H1 (cell line): ENCODE results near the gene ARMS2. TPM values are rescaled to one million over a fixed set of nuclear protein-coding genes. Genes with fewer than 3 reads are reported as not detected.

Experiments used
- CTCF ChIA-PET: fragments of 300-600 bp; sonication (Branson Sonifier 250); formaldehyde crosslinking; loops from one replicate; lab custom pipeline; 2021; ENCODE audit not compliant: partially characterized antibody; lab: Charles Lee
- POLR2A ChIA-PET: fragments of 300-600 bp; sonication (Branson Sonifier 250); formaldehyde crosslinking; loops from one replicate; lab custom pipeline; 2021; ENCODE audit warnings: inconsistent platforms; ENCODE audit not compliant: partially characterized antibody; lab: Charles Lee
- DNase-seq, 2 experiments: peaks; one replicate each; pipeline versions ENCODE4 v3.0.0 to v3.0.0-alpha.2; 2010 to 2022; ENCODE audit warnings: low spot score in 2 of 2, low read depth in 1 of 2, mixed read lengths in 1 of 2
- FAIRE-seq: peaks from 2 replicates; lab custom pipeline; 2011; peaks lifted over from hg19 to GRCh38; lab: Jason Lieb, UNC
- H2AFZ ChIP-seq: 2 replicates; pipeline ENCODE4 v1.8.1; 2012; ENCODE audit warnings: low read length, inconsistent platforms
- H2AK5ac ChIP-seq: 2 replicates; pipeline ENCODE4 v1.6.1; 2013; ENCODE audit warnings: low read depth, low read length
- H2BK120ac ChIP-seq: replicated peaks from 2 replicates; pipeline ENCODE3; 2013; ENCODE audit warnings: low read depth, low read length, inconsistent platforms
- H2BK12ac ChIP-seq: 2 replicates; pipeline ENCODE4 v1.6.1; 2013; ENCODE audit warnings: low read depth, low read length
- H2BK15ac ChIP-seq: 2 replicates; pipeline ENCODE4 v1.6.1; 2013; ENCODE audit warnings: low read length
- H2BK20ac ChIP-seq: 2 replicates; pipeline ENCODE4 v1.6.1; 2013; ENCODE audit warnings: low read length
- H2BK5ac ChIP-seq: 2 replicates; pipeline ENCODE4 v1.6.1; 2013; ENCODE audit warnings: low read depth, low read length
- H3K14ac ChIP-seq: 2 replicates; pipeline ENCODE4 v1.6.1; 2013; ENCODE audit warnings: inconsistent platforms; ENCODE audit not compliant: insufficient read length
- H3K18ac ChIP-seq: 2 replicates; pipeline ENCODE4 v1.6.1; 2013; ENCODE audit warnings: low read length; ENCODE audit errors: extremely low read depth
- H3K23ac ChIP-seq: 2 replicates; pipeline ENCODE4 v1.6.1; 2013; ENCODE audit warnings: inconsistent platforms; ENCODE audit not compliant: insufficient read length
- H3K23me2 ChIP-seq: 2 replicates; pipeline ENCODE4 v1.6.1; 2013; ENCODE audit warnings: low read depth, low read length
- H3K27ac ChIP-seq: 2 replicates; pipeline ENCODE4 v1.6.1; 2011; ENCODE audit warnings: low read depth, low read length, inconsistent platforms
- H3K27me3 ChIP-seq, 4 experiments: replicated peaks in 1 of 4; 1 replicate in 1 of 4; 2 replicates in 3 of 4; pipeline versions ENCODE4 v1.6.1 to v1.8.1; 2011 to 2013; ENCODE audit warnings: low read length in 3 of 4, mild to moderate bottlenecking in 3 of 4, inconsistent platforms in 2 of 4, mixed read lengths in 2 of 4, moderate library complexity in 1 of 4; ENCODE audit not compliant: control insufficient read depth in 3 of 4, insufficient read depth in 3 of 4; ENCODE audit errors: extremely low read depth in 1 of 4
- H3K36me3 ChIP-seq, 4 experiments: 2 replicates each; pipeline versions ENCODE4 v1.6.1 to v1.8.1; 2011 to 2013; ENCODE audit warnings: mild to moderate bottlenecking in 4 of 4, low read length in 3 of 4, moderate library complexity in 2 of 4, control low read depth in 1 of 4, inconsistent platforms in 1 of 4; ENCODE audit not compliant: insufficient read depth in 4 of 4, control insufficient read depth in 2 of 4
- H3K4ac ChIP-seq: replicated peaks from 2 replicates; pipeline ENCODE3; 2013; ENCODE audit warnings: low read length, low read depth, mixed read lengths, inconsistent platforms; ENCODE audit not compliant: insufficient read length
- H3K4me1 ChIP-seq, 4 experiments: replicated peaks in 1 of 4; 1 replicate in 1 of 4; 2 replicates in 3 of 4; pipeline versions ENCODE4 v1.6.1 to v1.8.1; 2011 to 2013; ENCODE audit warnings: low read length in 3 of 4, inconsistent platforms in 2 of 4, mixed read lengths in 1 of 4; ENCODE audit not compliant: insufficient read depth in 4 of 4, control insufficient read depth in 3 of 4
- H3K4me2 ChIP-seq, 2 experiments: 2 replicates each; pipeline versions ENCODE4 v1.6.1 to v1.8.1; 2011 to 2013; ENCODE audit warnings: low read depth in 2 of 2, low read length in 2 of 2, control low read depth in 1 of 2, inconsistent platforms in 1 of 2, mild to moderate bottlenecking in 1 of 2; ENCODE audit not compliant: insufficient read depth in 1 of 2
- H3K4me3 ChIP-seq, 4 experiments: fragments of 200-600, 300-600 bp in 1 of 4; sonication (generic), shearing (Covaris generic), sonication (Bioruptor Twin) in 1 of 4; 2 replicates each; pipeline versions ENCODE4 v1.5.1 to v1.8.1; 2011 to 2016; ENCODE audit warnings: low read length in 4 of 4, low read depth in 3 of 4, control low read depth in 2 of 4, inconsistent platforms in 2 of 4, mild to moderate bottlenecking in 2 of 4, mixed read lengths in 1 of 4, moderate library complexity in 1 of 4; ENCODE audit not compliant: insufficient read depth in 2 of 4; ENCODE audit errors: extremely low read depth in 1 of 4
- H3K56ac ChIP-seq: replicated peaks from 2 replicates; pipeline ENCODE3; 2013; ENCODE audit warnings: low read depth, mild to moderate bottlenecking, mixed read lengths, low read length, inconsistent platforms; ENCODE audit not compliant: insufficient read length
- H3K79me1 ChIP-seq: 2 replicates; pipeline ENCODE4 v1.6.1; 2013; ENCODE audit warnings: low read depth, low read length, control low read depth
- H3K79me2 ChIP-seq, 2 experiments: 2 replicates each; pipeline versions ENCODE4 v1.6.1 to v1.8.1; 2012 to 2013; ENCODE audit warnings: low read length in 2 of 2, mild to moderate bottlenecking in 2 of 2, inconsistent platforms in 1 of 2; ENCODE audit not compliant: insufficient read depth in 2 of 2, control insufficient read depth in 1 of 2
- H3K9ac ChIP-seq, 4 experiments: replicated peaks in 1 of 4; 1 replicate in 1 of 4; 2 replicates in 3 of 4; pipeline versions ENCODE4 v1.6.1 to v1.8.1; 2011 to 2013; ENCODE audit warnings: low read depth in 3 of 4, low read length in 3 of 4, control low read depth in 2 of 4, mild to moderate bottlenecking in 2 of 4, moderate library complexity in 2 of 4, inconsistent platforms in 1 of 4; ENCODE audit errors: extremely low read depth in 1 of 4
- H3K9me3 ChIP-seq, 2 experiments: 2 replicates each; pipeline versions ENCODE4 v1.6.1 to v1.8.1; 2012 to 2013; ENCODE audit warnings: mild to moderate bottlenecking in 2 of 2, moderate library complexity in 2 of 2, control low read depth in 1 of 2, inconsistent platforms in 1 of 2, low read depth in 1 of 2, low read length in 1 of 2, mixed read lengths in 1 of 2; ENCODE audit not compliant: insufficient read depth in 2 of 2
- H4K20me1 ChIP-seq, 2 experiments: replicated peaks in 1 of 2; 2 replicates each; pipeline versions ENCODE3 to v1.8.1; 2011 to 2013; ENCODE audit warnings: inconsistent platforms in 2 of 2, low read length in 2 of 2, mild to moderate bottlenecking in 1 of 2; ENCODE audit not compliant: insufficient read depth in 2 of 2, control insufficient read depth in 1 of 2
- H4K5ac ChIP-seq: 2 replicates; pipeline ENCODE4 v1.6.1; 2013; ENCODE audit warnings: low read length, low read depth, mixed read lengths, inconsistent platforms; ENCODE audit not compliant: insufficient read length
- H4K8ac ChIP-seq: 2 replicates; pipeline ENCODE4 v1.8.0; 2013; ENCODE audit warnings: mild to moderate bottlenecking, moderate library complexity, low read length, inconsistent platforms; ENCODE audit not compliant: insufficient read depth; ENCODE audit errors: extremely low read depth
- H4K91ac ChIP-seq: replicated peaks from 2 replicates; pipeline ENCODE3; 2013; ENCODE audit warnings: low read length, mixed read lengths, inconsistent platforms; ENCODE audit not compliant: insufficient read length
- FOSL1 ChIP-seq: IDR thresholded peaks from 2 replicates; pipeline ENCODE4 v1.6.1; 2011; ENCODE audit warnings: mild to moderate bottlenecking, low read depth, low read length, moderate library complexity; ENCODE audit not compliant: insufficient read depth
- HDAC6 ChIP-seq: IDR thresholded peaks from one replicate; pipeline ENCODE4 v1.7.1; 2012; ENCODE audit warnings: low read depth, mild to moderate bottlenecking, inconsistent platforms, low read length, moderate library complexity
- NANOG ChIP-seq: IDR thresholded peaks from 2 replicates; pipeline ENCODE4 v1.6.1; 2011; ENCODE audit warnings: low read length, low read depth, mild to moderate bottlenecking, inconsistent platforms; ENCODE audit not compliant: insufficient read depth, poor library complexity, severe bottlenecking
- SRF ChIP-seq: IDR thresholded peaks from 2 replicates; pipeline ENCODE4 v1.6.1; 2011; ENCODE audit warnings: mild to moderate bottlenecking, low read depth, low read length, moderate library complexity
- TAF1 ChIP-seq: IDR thresholded peaks from 2 replicates; pipeline ENCODE4 v1.6.1; 2011; ENCODE audit warnings: mild to moderate bottlenecking, low read depth, low read length
- TBP ChIP-seq: IDR thresholded peaks from 2 replicates; pipeline ENCODE4 v1.6.1; 2011; ENCODE audit warnings: low read depth, low read length, improper control_type of control experiment
- WGBS, 2 experiments: shearing (Covaris generic) in 1 of 2; methylation state at CpG; one replicate each; pipeline versions ENCODE4 v1.1.6 to v1.1.7; 2013 to 2015; ENCODE audit warnings: low lambda C conversion rate in 2 of 2, mixed read lengths in 2 of 2, inconsistent platforms in 1 of 2, low coverage in 1 of 2, missing lambda C conversion rate in 1 of 2; ENCODE audit not compliant: insufficient replicate concordance in 2 of 2, insufficient coverage in 1 of 2, insufficient read length in 1 of 2; ENCODE audit errors: extremely low coverage in 1 of 2, missing lambda C conversion rate in 1 of 2; 5-methylcytosine and 5-hydroxymethylcytosine counted together
- polyA plus RNA-seq, 7 experiments: library from polyadenylated mRNA; depleted of rRNA in 3 of 7; stranded (reverse) in 5 of 7; unstranded in 2 of 7; fragments of >200 nt in 5 of 7; fragments of 200-250 nt in 2 of 7; gene quantifications; 1 replicate in 5 of 7; 2 replicates in 1 of 7; 4 replicates in 1 of 7; pipeline versions ENCODE4 v1.2.1 to v1.2.3, GENCODE V29; 2011 to 2013; ENCODE audit warnings: missing spikeins in 2 of 7, mixed read lengths in 2 of 7
- total RNA-seq: library from RNA; stranded (reverse); fragmentation: NEBNext Ultra II Directional; extraction: Animal tissue kit (Norgen Biotek cat#: 25700); gene quantifications from 2 replicates; pipeline ENCODE4 v1.2.1, GENCODE V29; 2021

Gene ARMS2
- total and polyA plus RNA-seq, 2 of the 8 experiments (the other 6 are each of a cell fraction or from before 2014, with no cell fraction given) = not detected

DNA sequence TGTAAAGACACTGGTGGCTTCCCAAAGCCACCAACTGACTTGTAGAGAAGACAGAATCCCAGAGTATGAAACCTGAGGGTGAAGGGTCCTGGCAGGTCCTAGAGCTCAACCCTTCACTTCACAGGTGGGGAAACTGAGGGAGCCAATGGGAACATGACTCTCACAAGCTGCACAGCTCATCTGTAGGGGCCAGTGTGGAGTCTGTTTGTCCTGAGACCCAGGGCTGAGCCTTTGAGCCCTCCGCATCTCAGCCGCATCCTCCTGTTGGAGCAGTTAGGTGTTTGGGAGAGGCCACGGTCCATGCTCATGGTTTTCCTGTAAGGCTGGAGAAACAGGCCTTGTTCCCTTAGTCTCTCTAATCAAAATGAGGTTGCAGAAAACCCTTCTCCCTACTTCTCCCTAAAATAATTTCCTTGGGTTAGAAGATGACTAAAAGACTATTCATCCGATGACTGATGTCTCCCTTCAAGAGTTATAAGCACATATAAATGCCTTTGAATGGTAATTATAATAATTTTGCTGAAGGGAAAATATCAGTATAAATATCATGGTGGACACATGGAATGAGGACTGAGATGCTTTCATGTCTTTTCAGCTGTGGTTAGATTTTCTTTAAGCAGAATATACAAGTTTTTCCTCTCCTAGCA is 17.2 kb downstream of the ARMS2 start:
- Histone ChIP-seq H3K4me2 (no peak overlapping the region), H3K9me3 (no peaks in the 10 kb centered on the region)
- FAIRE-seq = no peak

More for the DNA sequence above, 17.2 kb downstream of the ARMS2 start:
- TF ChIP-seq NANOG = no peak
- no peak for TF ChIP-seq SRF
- no peak for TF ChIP-seq FOSL1
- no peak for TF ChIP-seq TBP
- no peak for TF ChIP-seq TAF1
- no peak for TF ChIP-seq HDAC6
- POLR2A ChIA-PET = no interaction called here
- Histone ChIP-seq H4K91ac (no peak overlapping the region), H2AFZ (no peak overlapping the region), H3K27me3 (no peaks in the 10 kb centered on the region), H3K4me3 (no peak overlapping the region), H3K4ac (no peak overlapping the region), H4K20me1 (peaks cover 0 to 2% of the 10 kb centered on the region in 2 experiments), H3K56ac (no peak overlapping the region), H3K36me3 (no peaks in the 10 kb centered on the region), H2BK20ac (no peak overlapping the region), H2BK120ac (no peak overlapping the region), H3K27ac (no peak overlapping the region), H2BK5ac (no peak overlapping the region), H3K23ac (no peak overlapping the region), H3K4me1 (peaks cover 3 to 21% (median 13%) of the 10 kb centered on the region in 4 experiments), H2BK15ac (no peak overlapping the region), H3K9ac (no peak overlapping the region), H4K8ac (no peak overlapping the region), H3K18ac (no peak overlapping the region), H2BK12ac (no peak overlapping the region), H3K23me2 (no peaks in the 10 kb centered on the region), H2AK5ac (no peak overlapping the region), H3K14ac (no peak overlapping the region), H3K79me1 (no peaks in the 10 kb centered on the region; the same call in 1 of the 2 replicates), H4K5ac (no peak overlapping the region), H3K79me2 (no peaks in the 10 kb centered on the region)
- whole genome bisulfite sequencing, 2 experiments = 93% methylated on average over 4 of the region's 4 CpGs; no CpG with 5 or more reads in 1 of the 2 experiments
- no peak for DNase-seq
- CTCF ChIA-PET = interaction anchor here (0.6 to 1.9 kb wide), 5 partner anchors 14 to 1939 kb away, joined by 3 to 8 read pairs (median 4); no protein-coding TSS in a partner anchor
